Measurements from ENCODE around the gene FRMD6. TPM values are rescaled to one million over a fixed set of nuclear protein-coding genes. Genes with fewer than 3 reads are reported as not detected.

Gene FRMD6
- total and polyA plus RNA-seq, 2 experiments from 2014 or later: 5.4 to 18.7 TPM

GRCh38 chr14:51677266-51677665 is 25.6 kb downstream of the FRMD6 start:
- Histone ChIP-seq H4K20me1 (replicated peaks; ENCODE audit: insufficient read depth) (0 out of 2 replicates have a peak, but pooled peaks cover 19% of the 10 kb centered on the region), H3K79me2 (replicated peaks; ENCODE audit: insufficient read depth) (peaks cover 41% of the 10 kb centered on the region), H2AFZ (no peak overlapping the region), H3K4me2 (no peak overlapping the region), H3K9me2 (ENCODE audit: insufficient read depth) (no peaks in the 10 kb centered on the region), H3K4me1 (ENCODE audit: insufficient read depth) (0 out of 2 replicates have a peak, but pooled peaks cover 2% of the 10 kb centered on the region), H3F3A (replicated peaks; ENCODE audit: low read depth) (no peaks in the 10 kb centered on the region), H3K27ac (ENCODE audit: low read depth) (no peak overlapping the region), H3K36me3 (ENCODE audit: insufficient read depth) (no peaks in the 10 kb centered on the region), H3K27me3 (ENCODE audit: insufficient read depth) (no peaks in the 10 kb centered on the region), H3K4me3 (no peak overlapping the region)
- TF ChIP-seq ETS1 (IDR thresholded peaks at IDR 0.05): no peak
- TF ChIP-seq, protein P1, sequence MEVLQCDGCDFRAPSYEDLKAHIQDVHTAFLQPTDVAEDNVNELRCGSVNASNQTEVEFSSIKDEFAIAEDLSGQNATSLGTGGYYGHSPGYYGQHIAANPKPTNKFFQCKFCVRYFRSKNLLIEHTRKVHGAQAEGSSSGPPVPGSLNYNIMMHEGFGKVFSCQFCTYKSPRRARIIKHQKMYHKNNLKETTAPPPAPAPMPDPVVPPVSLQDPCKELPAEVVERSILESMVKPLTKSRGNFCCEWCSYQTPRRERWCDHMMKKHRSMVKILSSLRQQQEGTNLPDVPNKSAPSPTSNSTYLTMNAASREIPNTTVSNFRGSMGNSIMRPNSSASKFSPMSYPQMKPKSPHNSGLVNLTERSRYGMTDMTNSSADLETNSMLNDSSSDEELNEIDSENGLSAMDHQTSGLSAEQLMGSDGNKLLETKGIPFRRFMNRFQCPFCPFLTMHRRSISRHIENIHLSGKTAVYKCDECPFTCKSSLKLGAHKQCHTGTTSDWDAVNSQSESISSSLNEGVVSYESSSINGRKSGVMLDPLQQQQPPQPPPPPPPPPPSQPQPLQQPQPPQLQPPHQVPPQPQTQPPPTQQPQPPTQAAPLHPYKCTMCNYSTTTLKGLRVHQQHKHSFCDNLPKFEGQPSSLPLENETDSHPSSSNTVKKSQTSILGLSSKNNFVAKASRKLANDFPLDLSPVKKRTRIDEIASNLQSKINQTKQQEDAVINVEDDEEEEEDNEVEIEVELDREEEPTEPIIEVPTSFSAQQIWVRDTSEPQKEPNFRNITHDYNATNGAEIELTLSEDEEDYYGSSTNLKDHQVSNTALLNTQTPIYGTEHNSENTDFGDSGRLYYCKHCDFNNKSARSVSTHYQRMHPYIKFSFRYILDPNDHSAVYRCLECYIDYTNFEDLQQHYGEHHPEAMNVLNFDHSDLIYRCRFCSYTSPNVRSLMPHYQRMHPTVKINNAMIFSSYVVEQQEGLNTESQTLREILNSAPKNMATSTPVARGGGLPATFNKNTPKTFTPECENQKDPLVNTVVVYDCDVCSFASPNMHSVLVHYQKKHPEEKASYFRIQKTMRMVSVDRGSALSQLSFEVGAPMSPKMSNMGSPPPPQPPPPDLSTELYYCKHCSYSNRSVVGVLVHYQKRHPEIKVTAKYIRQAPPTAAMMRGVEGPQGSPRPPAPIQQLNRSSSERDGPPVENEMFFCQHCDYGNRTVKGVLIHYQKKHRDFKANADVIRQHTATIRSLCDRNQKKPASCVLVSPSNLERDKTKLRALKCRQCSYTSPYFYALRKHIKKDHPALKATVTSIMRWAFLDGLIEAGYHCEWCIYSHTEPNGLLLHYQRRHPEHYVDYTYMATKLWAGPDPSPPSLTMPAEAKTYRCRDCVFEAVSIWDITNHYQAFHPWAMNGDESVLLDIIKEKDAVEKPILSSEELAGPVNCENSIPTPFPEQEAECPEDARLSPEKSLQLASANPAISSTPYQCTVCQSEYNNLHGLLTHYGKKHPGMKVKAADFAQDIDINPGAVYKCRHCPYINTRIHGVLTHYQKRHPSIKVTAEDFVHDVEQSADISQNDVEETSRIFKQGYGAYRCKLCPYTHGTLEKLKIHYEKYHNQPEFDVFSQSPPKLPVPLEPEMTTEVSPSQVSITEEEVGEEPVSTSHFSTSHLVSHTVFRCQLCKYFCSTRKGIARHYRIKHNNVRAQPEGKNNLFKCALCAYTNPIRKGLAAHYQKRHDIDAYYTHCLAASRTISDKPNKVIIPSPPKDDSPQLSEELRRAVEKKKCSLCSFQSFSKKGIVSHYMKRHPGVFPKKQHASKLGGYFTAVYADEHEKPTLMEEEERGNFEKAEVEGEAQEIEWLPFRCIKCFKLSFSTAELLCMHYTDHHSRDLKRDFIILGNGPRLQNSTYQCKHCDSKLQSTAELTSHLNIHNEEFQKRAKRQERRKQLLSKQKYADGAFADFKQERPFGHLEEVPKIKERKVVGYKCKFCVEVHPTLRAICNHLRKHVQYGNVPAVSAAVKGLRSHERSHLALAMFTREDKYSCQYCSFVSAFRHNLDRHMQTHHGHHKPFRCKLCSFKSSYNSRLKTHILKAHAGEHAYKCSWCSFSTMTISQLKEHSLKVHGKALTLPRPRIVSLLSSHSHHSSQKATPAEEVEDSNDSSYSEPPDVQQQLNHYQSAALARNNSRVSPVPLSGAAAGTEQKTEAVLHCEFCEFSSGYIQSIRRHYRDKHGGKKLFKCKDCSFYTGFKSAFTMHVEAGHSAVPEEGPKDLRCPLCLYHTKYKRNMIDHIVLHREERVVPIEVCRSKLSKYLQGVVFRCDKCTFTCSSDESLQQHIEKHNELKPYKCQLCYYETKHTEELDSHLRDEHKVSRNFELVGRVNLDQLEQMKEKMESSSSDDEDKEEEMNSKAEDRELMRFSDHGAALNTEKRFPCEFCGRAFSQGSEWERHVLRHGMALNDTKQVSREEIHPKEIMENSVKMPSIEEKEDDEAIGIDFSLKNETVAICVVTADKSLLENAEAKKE (CRISPR knock-in tag; IDR thresholded peaks at IDR 0.05): no peak
- TF ChIP-seq STAT1 (IDR thresholded peaks at IDR 0.05; ENCODE audit: unreplicated experiment): no peak
- no peak for TF ChIP-seq NANOG (IDR thresholded peaks at IDR 0.05; ENCODE audit: borderline replicate concordance)
- no peak for TF ChIP-seq JUNB (IDR thresholded peaks at IDR 0.05; ENCODE audit: unreplicated experiment)
- no peak for TF ChIP-seq ZNF114 (CRISPR knock-in tag; IDR thresholded peaks at IDR 0.05)
- no peak for TF ChIP-seq CREB1 (CRISPR knock-in tag; IDR thresholded peaks at IDR 0.05; ENCODE audit: low read depth)
- TF ChIP-seq REST (IDR thresholded peaks at IDR 0.05; ENCODE audit: unreplicated experiment): no peak
- Mint-ChIP-seq H3K4me3 (no peak overlapping the region), H3K36me3 (ENCODE audit: low read depth) (no peaks in the 10 kb centered on the region), H3K4me1 (peaks cover 4% of the 10 kb centered on the region; the same call in 2 of the 3 replicates), H3K27ac (no peak overlapping the region), H3K27me3 (ENCODE audit: insufficient read depth, low read depth, poor library complexity) (no peaks in the 10 kb centered on the region), H3K9me3 (no peaks in the 10 kb centered on the region)
- ATAC-seq (no peak), DNase-seq (ENCODE audit: low spot score) (no peak)
